AG09309 (cell line): ENCODE measurements around the gene BAG3.
"Not testable (repeated sequence)": the region's sequence is repeated elsewhere in the genome, so short reads cannot be mapped to it uniquely, and the experiment has no call there.

Experiments
- DNase-seq: peaks from one replicate; pipeline ENCODE4 v3.0.0-alpha.2; 2010; ENCODE audit warnings: low read depth
- H3K4me3 ChIP-seq: 2 replicates; pipeline ENCODE4 v1.5.1; 2011; ENCODE audit warnings: mild to moderate bottlenecking, low read depth, low read length, moderate library complexity; ENCODE audit not compliant: control insufficient read depth
- CTCF ChIP-seq: IDR thresholded peaks from 2 replicates; pipeline ENCODE4 v1.5.1; 2011; ENCODE audit warnings: mild to moderate bottlenecking, low read depth, low read length, inconsistent platforms; ENCODE audit not compliant: insufficient read depth, control insufficient read depth; ENCODE audit errors: missing control alignments

Gene BAG3

GRCh38 chr10:119701861-119702260 is 50.7 kb downstream of the BAG3 start:
- no peak for TF ChIP-seq CTCF
- DNase-seq = no peak
- H3K4me3 ChIP-seq = no peak overlapping the region

- no peak for TF ChIP-seq CTCF
- H3K4me3 ChIP-seq = no peak overlapping the region
- DNase-seq = no peak
Observed at GRCh38 chr10:119702583-119702982, 51.4 kb downstream of the BAG3 start.

- no peak for TF ChIP-seq CTCF
- no peak for DNase-seq
- no peak overlapping the region for H3K4me3 ChIP-seq
Observed at GRCh38 chr10:119703903-119704508, 52.8 kb downstream of the BAG3 start.

GRCh38 chr10:119705434-119705831 is 54.3 kb downstream of the BAG3 start:
- no peak overlapping the region for H3K4me3 ChIP-seq
- no peak for DNase-seq
- no peak for TF ChIP-seq CTCF

GRCh38 chr10:119706521-119707278 is 55.5 kb downstream of the BAG3 start:
- H3K4me3 ChIP-seq = no peak overlapping the region
- TF ChIP-seq CTCF = no peak
- DNase-seq = no peak

GRCh38 chr10:119707331-119707730 is 56.2 kb downstream of the BAG3 start:
- not testable (repeated sequence) for DNase-seq, H3K4me3 ChIP-seq

GRCh38 chr10:119710935-119711334 is 59.8 kb downstream of the BAG3 start:
- DNase-seq, H3K4me3 ChIP-seq: not testable (repeated sequence)
